ENCODE results near the gene RAB5IF.
"Not testable (repeated sequence)": the region's sequence is repeated elsewhere in the genome, so short reads cannot be mapped to it uniquely, and the experiment has no call there.

The RAB5IF gene

DNA sequence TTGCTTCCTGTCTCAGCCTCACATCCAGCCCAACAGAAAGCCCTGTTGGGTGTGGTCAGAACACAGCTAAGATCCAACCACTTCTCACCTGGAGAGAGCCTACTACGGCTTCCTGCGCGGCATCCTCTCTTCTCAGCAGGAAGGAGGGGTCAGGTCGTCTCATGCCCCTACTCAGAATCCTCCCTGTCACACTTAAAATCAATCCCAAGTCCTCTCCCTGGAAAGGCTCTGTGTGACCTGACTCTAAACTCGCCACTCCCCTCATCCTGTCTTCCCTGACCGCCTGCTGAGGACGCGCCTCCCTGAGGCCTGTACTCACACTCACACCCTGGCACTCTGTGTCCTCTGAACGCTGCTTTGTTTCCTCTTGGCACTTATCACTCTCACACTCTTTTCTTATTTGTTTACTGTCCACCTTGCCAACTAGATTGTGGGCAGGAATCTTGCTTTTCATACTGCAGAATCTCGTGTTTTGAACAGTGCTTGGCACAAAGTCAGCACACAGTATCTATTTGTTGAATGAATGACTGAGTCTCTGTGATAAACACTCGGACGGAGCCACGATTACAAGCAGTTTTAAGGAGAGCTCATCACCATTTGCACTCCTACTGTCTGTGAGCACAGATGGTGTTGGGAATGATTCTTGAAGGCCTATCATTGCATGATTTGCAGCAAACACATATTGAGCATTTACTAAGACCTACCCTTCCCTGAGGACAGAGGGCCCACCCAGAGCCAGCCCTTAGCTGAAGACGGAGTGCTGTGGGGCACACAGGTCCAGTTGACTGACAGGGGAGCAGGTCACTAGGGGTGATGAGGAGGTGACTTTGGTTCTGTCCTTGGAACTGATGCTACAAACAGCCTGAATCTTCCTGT, 18.7 kb downstream of the RAB5IF start:
- in situ Hi-C loops (cut with MboI; ENCODE audit: low pct_unique_long_range_greater_than_20kb, low sequenced_read_pairs) = no loop called here
- no peak for DNase-seq

DNA sequence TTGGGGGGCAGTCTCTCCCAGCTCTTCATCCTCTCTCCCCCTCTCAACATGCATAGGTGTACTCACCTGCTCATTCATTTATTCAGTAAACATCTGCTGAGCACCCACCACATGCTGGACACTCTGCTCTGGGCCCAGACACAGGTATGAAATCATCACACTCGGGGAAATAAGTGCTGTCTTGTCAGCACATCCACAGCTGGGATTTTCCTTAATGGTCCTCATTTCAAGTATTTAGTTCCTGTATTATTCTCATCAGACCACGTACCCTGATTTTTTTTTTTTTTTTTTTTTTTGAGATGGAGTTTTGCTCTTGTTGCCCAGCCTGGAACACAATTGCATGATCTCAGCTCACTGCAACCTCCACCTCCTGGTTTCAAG, 19.4 kb downstream of the RAB5IF start:
- no peak for DNase-seq
- in situ Hi-C loops (cut with MboI; ENCODE audit: low pct_unique_long_range_greater_than_20kb, low sequenced_read_pairs) = no loop called here

DNA sequence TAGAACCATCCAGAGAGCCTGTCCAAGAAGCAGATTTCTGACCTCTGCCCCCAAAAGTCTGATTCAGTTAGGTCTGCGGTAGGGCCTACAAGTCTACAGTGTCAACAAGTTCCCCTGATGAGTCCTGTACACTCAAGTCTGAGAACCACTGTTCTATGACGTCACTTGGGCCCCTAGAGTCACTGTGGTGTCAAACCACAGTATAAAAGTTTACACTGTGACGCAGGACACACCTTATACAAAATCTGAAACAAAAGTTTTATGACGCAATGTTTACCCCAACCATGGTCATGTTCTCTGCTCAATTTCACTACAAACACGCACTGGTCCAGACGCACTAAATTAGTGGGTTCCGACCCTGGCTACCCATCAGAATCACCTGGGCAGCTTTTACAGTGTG, 22.5 kb downstream of the RAB5IF start:
- DNase-seq = no peak
- in situ Hi-C loops (cut with MboI; ENCODE audit: low pct_unique_long_range_greater_than_20kb, low sequenced_read_pairs) = no loop called here

- peak; percentile 69 for DNase-seq
- in situ Hi-C loops (cut with MboI; ENCODE audit: low pct_unique_long_range_greater_than_20kb, low sequenced_read_pairs) = no loop called here
Observed at GRCh38 chr20:36629719-36630681, 24.4 kb downstream of the RAB5IF start.

DNA sequence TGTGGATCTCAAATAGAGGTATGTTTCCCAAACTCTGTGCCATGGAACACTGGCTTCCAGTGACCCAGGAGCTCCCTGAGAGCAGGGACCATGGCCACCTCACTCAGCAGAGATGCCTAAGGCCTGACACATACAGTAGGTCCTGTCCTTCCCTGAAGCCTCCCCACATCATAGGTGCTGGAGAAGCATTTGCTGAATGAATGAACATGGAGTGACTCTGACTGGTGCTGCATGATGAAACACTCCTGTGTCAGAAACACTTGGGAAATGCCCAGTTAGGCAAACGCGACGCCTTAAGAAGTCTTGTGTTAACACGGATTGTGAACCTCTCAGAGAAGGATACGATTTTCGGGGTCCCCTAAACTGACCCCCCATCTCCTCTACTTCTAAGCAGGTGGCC, 26.1 kb downstream of the RAB5IF start:
- DNase-seq = no peak
- in situ Hi-C loops (cut with MboI; ENCODE audit: low pct_unique_long_range_greater_than_20kb, low sequenced_read_pairs) = no loop called here

GRCh38 chr20:36632147-36632486, 26.5 kb downstream of the RAB5IF start:
- DNase-seq = no peak
- in situ Hi-C loops (cut with MboI; ENCODE audit: low pct_unique_long_range_greater_than_20kb, low sequenced_read_pairs) = no loop called here

- DNase-seq = no peak
- in situ Hi-C loops (cut with MboI; ENCODE audit: low pct_unique_long_range_greater_than_20kb, low sequenced_read_pairs) = no loop called here
Observed at GRCh38 chr20:36632487-36633284, 27.1 kb downstream of the RAB5IF start.

- in situ Hi-C loops (cut with MboI; ENCODE audit: low pct_unique_long_range_greater_than_20kb, low sequenced_read_pairs) = no loop called here
- no peak for DNase-seq
Observed at GRCh38 chr20:36633285-36633772, 27.8 kb downstream of the RAB5IF start.

DNA sequence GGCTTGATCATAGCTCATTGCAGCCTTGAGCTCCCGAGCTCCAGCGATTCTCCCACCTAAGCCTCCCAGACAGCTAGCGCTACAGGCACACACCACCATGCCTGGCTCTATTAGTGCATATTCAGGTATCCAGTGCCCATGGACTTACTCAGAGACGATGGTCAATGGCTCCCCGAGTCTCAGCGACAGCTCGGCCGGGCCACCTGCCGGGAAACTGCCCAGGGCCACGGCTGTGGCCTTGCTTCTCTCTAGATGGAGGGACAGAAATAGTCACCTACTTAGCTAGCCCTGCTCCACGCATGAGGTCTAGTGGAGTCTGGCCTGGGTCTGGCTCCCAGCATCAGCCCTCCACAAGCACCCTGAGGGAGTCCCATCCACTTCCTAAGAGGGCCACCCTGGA, 28.8 kb downstream of the RAB5IF start:
- DNase-seq = no peak
- in situ Hi-C loops (cut with MboI; ENCODE audit: low pct_unique_long_range_greater_than_20kb, low sequenced_read_pairs) = no loop called here

- in situ Hi-C loops (cut with MboI; ENCODE audit: low pct_unique_long_range_greater_than_20kb, low sequenced_read_pairs) = not testable (repeated sequence)
Observed at GRCh38 chr20:36638876-36639400, 33.4 kb downstream of the RAB5IF start.

GRCh38 chr20:36641506-36641843, 35.9 kb downstream of the RAB5IF start:
- no peak for DNase-seq
- in situ Hi-C loops (cut with MboI; ENCODE audit: low pct_unique_long_range_greater_than_20kb, low sequenced_read_pairs) = no loop called here

More at GRCh38 chr20:36638876-36639400, 33.4 kb downstream of the RAB5IF start:
- DNase-seq = not testable (repeated sequence)

- no peak for DNase-seq
- in situ Hi-C loops (cut with MboI; ENCODE audit: low pct_unique_long_range_greater_than_20kb, low sequenced_read_pairs) = no loop called here
Observed at GRCh38 chr20:36642136-36642535, 36.6 kb downstream of the RAB5IF start.

GRCh38 chr20:36644032-36644705, 38.6 kb downstream of the RAB5IF start:
- in situ Hi-C loops (cut with MboI; ENCODE audit: low pct_unique_long_range_greater_than_20kb, low sequenced_read_pairs) = no loop called here
- DNase-seq = no peak

DNA sequence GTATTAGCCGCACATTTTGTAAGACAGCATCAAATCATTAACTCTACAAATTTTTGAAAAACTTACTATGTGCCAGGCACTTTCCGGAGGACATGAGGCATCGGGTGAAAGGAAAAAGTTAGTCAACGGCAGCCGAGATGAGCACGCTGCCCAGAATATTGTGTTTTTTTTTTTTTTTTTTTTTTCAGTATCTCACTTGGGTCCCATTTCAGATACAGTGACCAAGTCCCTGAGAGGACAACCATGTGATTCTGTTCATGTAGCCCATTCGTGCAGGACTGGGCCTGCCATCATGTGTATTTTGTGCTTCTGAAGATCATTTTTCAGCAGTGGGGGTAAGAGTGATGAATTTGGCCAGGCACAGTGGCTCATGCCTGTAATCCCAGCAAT, 39.1 kb downstream of the RAB5IF start:
- no peak for DNase-seq
- in situ Hi-C loops (cut with MboI; ENCODE audit: low pct_unique_long_range_greater_than_20kb, low sequenced_read_pairs) = no loop called here

DNA sequence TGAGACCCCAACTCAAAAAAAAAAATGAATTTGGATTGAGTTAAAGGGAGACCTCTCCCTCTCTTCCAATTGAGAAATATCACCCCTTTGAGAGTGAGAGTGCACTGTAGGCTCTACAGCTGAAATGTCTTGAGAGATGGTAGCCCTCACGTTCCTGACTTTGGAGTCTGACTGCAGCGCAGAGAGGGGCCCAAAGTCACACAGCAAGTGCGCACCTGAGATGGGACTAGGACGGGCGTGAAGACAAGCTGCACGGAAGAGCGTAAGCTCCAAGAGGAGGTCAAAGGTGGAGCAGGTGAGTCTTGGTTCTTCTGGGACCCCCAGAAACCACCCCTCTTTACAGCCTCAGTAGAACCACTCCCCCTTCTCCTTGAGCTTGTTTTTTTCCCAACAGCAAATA, 39.8 kb downstream of the RAB5IF start:
- in situ Hi-C loops (cut with MboI; ENCODE audit: low pct_unique_long_range_greater_than_20kb, low sequenced_read_pairs) = no loop called here
- no peak for DNase-seq

DNA sequence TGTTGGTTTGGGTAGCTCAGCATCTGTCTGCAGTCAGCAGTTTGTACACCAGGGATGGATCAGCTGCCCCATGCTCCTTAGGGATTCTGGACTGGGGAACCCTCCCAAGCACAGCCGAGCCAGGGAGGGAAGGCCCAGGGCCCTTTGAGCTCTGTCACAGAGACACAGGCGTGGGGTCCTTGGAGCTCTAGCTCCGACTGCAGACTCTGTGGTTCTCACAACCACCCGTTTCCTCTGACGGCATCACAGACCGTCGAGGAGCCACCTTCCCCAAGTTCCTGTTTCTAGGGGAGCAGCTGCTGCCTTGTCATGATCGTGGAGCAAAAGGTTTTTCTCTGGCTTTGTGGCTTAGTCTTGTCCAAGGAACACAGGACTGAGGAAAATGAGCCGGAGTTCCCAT, 40.4 kb downstream of the RAB5IF start, which contains the start of gene SLA2:
Gene SLA2, minus strand, starts transcription at position 199 of the 400 bp plus-strand sequence. CDS start 4,861 bp downstream, outside the sequence.
- DNase-seq = peak; percentile 87
- in situ Hi-C loops (cut with MboI; ENCODE audit: low pct_unique_long_range_greater_than_20kb, low sequenced_read_pairs) = no loop called here

DNA sequence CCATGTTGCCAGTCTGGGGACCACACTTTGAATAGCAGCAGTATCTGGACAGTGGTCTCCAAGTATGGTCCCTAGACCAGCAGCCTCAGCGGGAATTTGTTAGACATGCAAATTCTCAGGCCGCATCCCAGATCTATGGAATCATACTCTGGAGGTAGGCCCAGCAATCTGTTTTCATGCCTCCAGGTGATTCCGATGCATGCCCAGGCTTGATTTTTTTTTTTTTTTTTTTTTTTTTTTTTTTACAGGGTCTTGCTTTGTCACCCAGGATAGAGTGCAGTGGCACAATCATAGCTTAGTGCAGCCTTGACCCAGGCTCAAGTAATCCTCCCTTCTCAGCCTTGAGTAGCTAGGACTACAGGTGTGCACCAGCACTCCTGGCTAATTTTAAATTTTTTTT, 41.1 kb downstream of the RAB5IF start:
- in situ Hi-C loops (cut with MboI; ENCODE audit: low pct_unique_long_range_greater_than_20kb, low sequenced_read_pairs) = no loop called here
- DNase-seq = no peak
